ENCODE data around the gene B3GNT9.

B3GNT9 gene, protein sequence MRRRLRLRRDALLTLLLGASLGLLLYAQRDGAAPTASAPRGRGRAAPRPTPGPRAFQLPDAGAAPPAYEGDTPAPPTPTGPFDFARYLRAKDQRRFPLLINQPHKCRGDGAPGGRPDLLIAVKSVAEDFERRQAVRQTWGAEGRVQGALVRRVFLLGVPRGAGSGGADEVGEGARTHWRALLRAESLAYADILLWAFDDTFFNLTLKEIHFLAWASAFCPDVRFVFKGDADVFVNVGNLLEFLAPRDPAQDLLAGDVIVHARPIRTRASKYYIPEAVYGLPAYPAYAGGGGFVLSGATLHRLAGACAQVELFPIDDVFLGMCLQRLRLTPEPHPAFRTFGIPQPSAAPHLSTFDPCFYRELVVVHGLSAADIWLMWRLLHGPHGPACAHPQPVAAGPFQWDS

DNA sequence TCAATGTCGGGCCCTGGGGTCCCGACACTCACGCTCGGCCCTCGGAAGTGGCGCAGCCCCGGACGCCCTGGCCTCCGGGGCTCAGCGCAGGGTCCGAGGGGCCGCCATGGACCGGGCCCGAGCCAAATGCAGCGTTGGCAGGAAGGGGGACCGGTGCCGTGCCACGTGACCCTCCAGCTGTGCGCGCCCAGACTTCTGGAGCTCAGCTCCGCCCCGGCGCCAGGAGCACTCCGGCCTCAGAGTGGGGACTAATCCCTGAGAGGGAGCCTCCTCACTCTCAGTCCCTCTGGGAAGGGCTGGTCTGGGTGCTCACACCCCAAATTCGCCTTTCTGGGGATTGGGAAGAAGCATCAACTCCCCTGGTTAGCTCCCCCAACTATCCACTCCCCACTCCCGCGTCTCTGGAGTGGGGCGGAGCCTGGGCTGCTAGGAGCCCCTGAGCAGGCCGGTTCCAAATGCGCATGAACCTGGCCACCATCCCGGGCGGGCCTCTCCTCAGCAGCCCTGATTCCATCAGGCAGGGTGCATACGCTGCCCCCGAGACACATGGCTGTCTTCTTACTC lies at the start of gene B3GNT9:
B3GNT9 (minus strand) TSS at position 166 of the 564 bp plus-strand sequence. CDS start 513 bp downstream, outside the sequence.
- 0 out of 2 replicates have a peak, but pooled peaks cover 4% of the 10 kb centered on the region for H3K79me2 ChIP-seq (ENCODE audit: low read length)
- peak within 1 kb of the TSS; percentile 63 for H3K9ac ChIP-seq (ENCODE audit: low read length)
- no peaks in the 10 kb centered on the region for H3K36me3 ChIP-seq (replicated peaks; ENCODE audit: insufficient read depth, low read length)
- no peaks in the 10 kb centered on the region for H3K9me2 ChIP-seq (replicated peaks; ENCODE audit: insufficient read depth, low read length)
- DNase-seq = peak; percentile 72
- H2AFZ ChIP-seq (ENCODE audit: low read length) = peak within 1 kb of the TSS; percentile 85
- H3K27me3 ChIP-seq (replicated peaks; ENCODE audit: insufficient read depth, low read length) = no peaks in the 10 kb centered on the region
- peaks cover 5% of the 10 kb centered on the region for H3K4me1 ChIP-seq (ENCODE audit: low read length)
- peaks cover 13% of the 10 kb centered on the region; the same call in 1 of the 2 replicates for H3F3A ChIP-seq (ENCODE audit: insufficient read depth, low read length)
- peak within 1 kb of the TSS; percentile 91 for H3K4me2 ChIP-seq (ENCODE audit: low read depth, low read length)
- no peak for TF ChIP-seq EZH2 (optimal IDR thresholded peaks at IDR 0.05; ENCODE audit: low read depth, low read length)
- TF ChIP-seq, protein P1, sequence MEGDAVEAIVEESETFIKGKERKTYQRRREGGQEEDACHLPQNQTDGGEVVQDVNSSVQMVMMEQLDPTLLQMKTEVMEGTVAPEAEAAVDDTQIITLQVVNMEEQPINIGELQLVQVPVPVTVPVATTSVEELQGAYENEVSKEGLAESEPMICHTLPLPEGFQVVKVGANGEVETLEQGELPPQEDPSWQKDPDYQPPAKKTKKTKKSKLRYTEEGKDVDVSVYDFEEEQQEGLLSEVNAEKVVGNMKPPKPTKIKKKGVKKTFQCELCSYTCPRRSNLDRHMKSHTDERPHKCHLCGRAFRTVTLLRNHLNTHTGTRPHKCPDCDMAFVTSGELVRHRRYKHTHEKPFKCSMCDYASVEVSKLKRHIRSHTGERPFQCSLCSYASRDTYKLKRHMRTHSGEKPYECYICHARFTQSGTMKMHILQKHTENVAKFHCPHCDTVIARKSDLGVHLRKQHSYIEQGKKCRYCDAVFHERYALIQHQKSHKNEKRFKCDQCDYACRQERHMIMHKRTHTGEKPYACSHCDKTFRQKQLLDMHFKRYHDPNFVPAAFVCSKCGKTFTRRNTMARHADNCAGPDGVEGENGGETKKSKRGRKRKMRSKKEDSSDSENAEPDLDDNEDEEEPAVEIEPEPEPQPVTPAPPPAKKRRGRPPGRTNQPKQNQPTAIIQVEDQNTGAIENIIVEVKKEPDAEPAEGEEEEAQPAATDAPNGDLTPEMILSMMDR (IDR thresholded peaks at IDR 0.05; ENCODE audit: low read length) = no peak
- no peak for TF ChIP-seq EZH2phosphoT487 (IDR thresholded peaks at IDR 0.05; ENCODE audit: low read length)
- peak within 1 kb of the TSS; percentile 77 for H3K4me3 ChIP-seq (ENCODE audit: low read length)
- no peaks in the 10 kb centered on the region for H4K20me1 ChIP-seq (ENCODE audit: insufficient read depth, low read length)
- H3K27ac ChIP-seq (ENCODE audit: low read length) = peak within 1 kb of the TSS; percentile 8; the same call in 1 of the 2 replicates
- H3K9me3 ChIP-seq (replicated peaks; ENCODE audit: insufficient read depth, low read length) = no peaks in the 10 kb centered on the region

DNA sequence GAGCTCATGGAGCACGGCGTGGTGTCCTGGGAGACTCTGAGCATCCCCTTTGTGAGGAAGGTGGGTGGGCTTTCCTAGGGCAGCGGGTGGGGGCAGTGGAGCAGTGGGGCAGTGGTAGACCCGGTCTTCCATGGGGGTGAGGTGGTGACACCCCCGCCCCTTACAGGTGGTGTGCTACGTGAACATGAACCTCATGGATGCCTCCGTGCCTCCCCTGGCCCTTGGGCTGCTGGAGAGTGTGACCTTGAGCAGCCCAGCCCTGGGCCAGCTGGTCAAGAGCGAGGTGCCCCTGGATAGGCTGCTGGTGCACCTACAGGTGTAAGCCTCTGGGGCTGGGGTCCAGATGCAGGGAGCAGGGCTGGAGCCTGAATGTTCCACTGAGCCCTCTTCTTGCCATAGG lies 49.7 kb upstream of the B3GNT9 start:
- Histone ChIP-seq H3F3A (ENCODE audit: insufficient read depth, low read length) (no peaks in the 10 kb centered on the region), H3K27ac (ENCODE audit: low read length) (no peak overlapping the region), H3K4me2 (ENCODE audit: low read depth, low read length) (no peak overlapping the region), H3K9me3 (replicated peaks; ENCODE audit: insufficient read depth, low read length) (no peaks in the 10 kb centered on the region), H3K9ac (ENCODE audit: low read length) (no peak overlapping the region), H3K27me3 (replicated peaks; ENCODE audit: insufficient read depth, low read length) (no peaks in the 10 kb centered on the region), H3K4me1 (ENCODE audit: low read length) (no peaks in the 10 kb centered on the region), H3K9me2 (replicated peaks; ENCODE audit: insufficient read depth, low read length) (no peaks in the 10 kb centered on the region), H3K4me3 (ENCODE audit: low read length) (no peak overlapping the region), H3K79me2 (ENCODE audit: low read length) (peaks cover 14% of the 10 kb centered on the region), H3K36me3 (replicated peaks; ENCODE audit: insufficient read depth, low read length) (0 out of 2 replicates have a peak, but pooled peaks cover 11% of the 10 kb centered on the region), H2AFZ (ENCODE audit: low read length) (no peak overlapping the region), H4K20me1 (ENCODE audit: insufficient read depth, low read length) (no peaks in the 10 kb centered on the region)
- TF ChIP-seq EZH2 (optimal IDR thresholded peaks at IDR 0.05; ENCODE audit: low read depth, low read length) (no peak), EZH2phosphoT487 (IDR thresholded peaks at IDR 0.05; ENCODE audit: low read length) (no peak)
- TF ChIP-seq, protein P1 (IDR thresholded peaks at IDR 0.05; ENCODE audit: low read length) = no peak
- no peak for DNase-seq

DNA sequence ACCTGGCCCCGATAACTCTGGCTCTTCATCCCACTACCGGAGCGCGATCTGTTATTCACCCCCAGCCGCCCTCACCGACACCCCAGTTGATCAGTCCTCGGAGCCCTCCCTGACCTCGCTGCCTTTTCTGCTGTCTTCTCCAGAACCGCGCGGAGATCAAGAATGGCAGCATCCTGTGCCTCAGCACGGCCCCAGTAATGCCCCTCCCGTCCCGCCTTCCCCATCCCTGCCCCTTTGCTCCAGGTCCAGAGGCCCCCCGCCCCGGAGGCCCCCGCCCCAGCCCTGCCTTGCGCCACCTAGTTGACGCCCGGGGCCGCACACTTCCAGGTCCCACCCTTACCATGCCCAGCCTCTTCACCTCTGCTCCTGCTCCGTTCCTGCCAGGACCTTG lies 49.0 kb upstream of the B3GNT9 start:
- H3K4me2 ChIP-seq (ENCODE audit: low read depth, low read length) = no peak overlapping the region
- no peak for TF ChIP-seq EZH2 (optimal IDR thresholded peaks at IDR 0.05; ENCODE audit: low read depth, low read length)
- TF ChIP-seq, protein P1 (IDR thresholded peaks at IDR 0.05; ENCODE audit: low read length) = no peak
- no peak for TF ChIP-seq EZH2phosphoT487 (IDR thresholded peaks at IDR 0.05; ENCODE audit: low read length)
- H3K9ac ChIP-seq (ENCODE audit: low read length) = no peak overlapping the region
- H3K9me3 ChIP-seq (replicated peaks; ENCODE audit: insufficient read depth, low read length) = no peaks in the 10 kb centered on the region
- no peak overlapping the region for H2AFZ ChIP-seq (ENCODE audit: low read length)
- no peaks in the 10 kb centered on the region for H3F3A ChIP-seq (ENCODE audit: insufficient read depth, low read length)
- H3K79me2 ChIP-seq (ENCODE audit: low read length) = peaks cover 20% of the 10 kb centered on the region
- H3K4me1 ChIP-seq (ENCODE audit: low read length) = no peaks in the 10 kb centered on the region
- DNase-seq = no peak
- no peak overlapping the region for H3K4me3 ChIP-seq (ENCODE audit: low read length)
- H3K27me3 ChIP-seq (replicated peaks; ENCODE audit: insufficient read depth, low read length) = no peaks in the 10 kb centered on the region
- no peaks in the 10 kb centered on the region for H4K20me1 ChIP-seq (ENCODE audit: insufficient read depth, low read length)
- H3K36me3 ChIP-seq (replicated peaks; ENCODE audit: insufficient read depth, low read length) = 0 out of 2 replicates have a peak, but pooled peaks cover 11% of the 10 kb centered on the region
- H3K9me2 ChIP-seq (replicated peaks; ENCODE audit: insufficient read depth, low read length) = no peaks in the 10 kb centered on the region
- no peak overlapping the region for H3K27ac ChIP-seq (ENCODE audit: low read length)
